GM12878 (cell line): ENCODE measurements around the gene MYO6. TPM values are rescaled to one million over a fixed set of nuclear protein-coding genes. Genes with fewer than 3 reads are reported as not detected.

ENCODE experiments used
- ATAC-seq: fragments of 200-7000 bp; cut with Tn5 transposase; 3 replicates; pipeline ENCODE4 v1.9.1; 2020; ENCODE audit warnings: mild to moderate bottlenecking, moderate library complexity
- BruUV-seq: library from RNA; stranded (reverse); fragments of 400-500 nt; replicated peaks from 2 replicates; lab custom pipeline; 2021; lab: Mats Ljungman, UMichigan
- CTCF ChIA-PET: fragments of 300-600 bp; sonication (Branson Sonifier 250); formaldehyde crosslinking; extraction: SDS; loops from one replicate; lab custom pipeline; 2021; ENCODE audit warnings: inconsistent platforms; lab: Yijun Ruan, JAX
- POLR2A ChIA-PET: fragments of 350-600 bp; formaldehyde crosslinking; extraction: SDS; loops from one replicate; lab custom pipeline; 2021; ENCODE audit warnings: inconsistent platforms; lab: Charles Lee
- RAD21 ChIA-PET: fragments of 300-600 bp; sonication (Branson Sonifier 250); formaldehyde crosslinking; loops from one replicate; lab custom pipeline; 2023; ENCODE audit warnings: antibody characterized with exemption; ENCODE audit not compliant: unreplicated experiment; lab: Charles Lee
- SMC1A ChIA-PET: fragments of 300-600 bp; sonication (Branson Sonifier 250); formaldehyde crosslinking; loops from one replicate; lab custom pipeline; 2023; ENCODE audit not compliant: unreplicated experiment, uncharacterized antibody; lab: Charles Lee
- DNase-seq: peaks from one replicate; pipeline ENCODE4 v3.0.0-alpha.2; 2011; ENCODE audit warnings: low read depth, low spot score
- FAIRE-seq: peaks from 3 replicates; lab custom pipeline; 2011; peaks lifted over from hg19 to GRCh38; lab: Jason Lieb, UNC
- H2AFZ ChIP-seq: 2 replicates; pipeline ENCODE4 v1.6.0; 2011; ENCODE audit warnings: low read depth, low read length, control low read depth; ENCODE audit not compliant: control insufficient read depth
- H3K27ac ChIP-seq: 2 replicates; pipeline ENCODE4 v1.5.1; 2011; ENCODE audit warnings: control low read depth; ENCODE audit not compliant: control insufficient read depth, insufficient read depth
- H3K27me3 ChIP-seq, 2 experiments: replicated peaks in 1 of 2; 2 replicates each; pipeline versions ENCODE4 v1.6.0 to v1.6.1; 2011; ENCODE audit warnings: low read length in 1 of 2; ENCODE audit not compliant: control insufficient read depth in 2 of 2, insufficient read depth in 2 of 2
- H3K36me3 ChIP-seq, 2 experiments: 2 replicates each; pipeline ENCODE4 v1.5.1; 2011; ENCODE audit warnings: low read length in 1 of 2; ENCODE audit not compliant: control insufficient read depth in 2 of 2, insufficient read depth in 2 of 2
- H3K4me1 ChIP-seq: 2 replicates; pipeline ENCODE4 v1.6.1; 2011; ENCODE audit warnings: mild to moderate bottlenecking, low read length, moderate library complexity, mixed read lengths; ENCODE audit not compliant: control insufficient read depth, insufficient read depth
- H3K4me2 ChIP-seq: 2 replicates; pipeline ENCODE4 v1.6.0; 2011; ENCODE audit warnings: control low read depth; ENCODE audit not compliant: control insufficient read depth, insufficient read depth
- H3K4me3 ChIP-seq: fragments of 200-600 bp; sonication (generic); 2 replicates; pipeline ENCODE4 v1.5.1; 2016
- H3K79me2 ChIP-seq: 2 replicates; pipeline ENCODE4 v1.6.0; 2011; ENCODE audit warnings: low read length; ENCODE audit not compliant: control insufficient read depth, insufficient read depth
- H3K9ac ChIP-seq: 2 replicates; pipeline ENCODE4 v1.8.0; 2011; ENCODE audit warnings: low read length, control low read depth, mixed read lengths; ENCODE audit not compliant: control insufficient read depth, insufficient read depth
- H3K9me3 ChIP-seq: replicated peaks from 3 replicates; pipeline ENCODE4 v1.5.1; 2011; ENCODE audit warnings: mild to moderate bottlenecking, low read length; ENCODE audit not compliant: control insufficient read depth, insufficient read depth
- H4K20me1 ChIP-seq: 2 replicates; pipeline ENCODE4 v1.6.0; 2011; ENCODE audit not compliant: control insufficient read depth, insufficient read depth
- BMI1 ChIP-seq: fragments of 450-650 bp; IDR thresholded peaks from 2 replicates; pipeline ENCODE4 v1.6.1; 2016; ENCODE audit warnings: mild to moderate bottlenecking, moderate library complexity, borderline replicate concordance
- CBX5 ChIP-seq: sonication (generic); IDR thresholded peaks from 2 replicates; pipeline ENCODE4 v1.6.1; 2016; ENCODE audit warnings: low read depth, moderate library complexity, mild to moderate bottlenecking, inconsistent platforms
- CREM ChIP-seq: IDR thresholded peaks from 2 replicates; pipeline ENCODE4 v1.6.1; 2014; ENCODE audit warnings: antibody characterized with exemption, low read depth
- IKZF2 ChIP-seq, 2 experiments: fragments of 450-650 bp; IDR thresholded peaks; 2 replicates each; pipeline ENCODE4 v1.6.1; 2017; ENCODE audit warnings: mild to moderate bottlenecking in 2 of 2, moderate library complexity in 2 of 2
- JUNB ChIP-seq: IDR thresholded peaks from 2 replicates; pipeline ENCODE4 v1.6.1; 2016; ENCODE audit warnings: antibody characterized with exemption, mild to moderate bottlenecking
- JUND ChIP-seq: IDR thresholded peaks from 2 replicates; pipeline ENCODE4 v1.6.1; 2012; ENCODE audit warnings: low read depth, mild to moderate bottlenecking, low read length, improper control_type of control experiment, moderate library complexity
- KDM1A ChIP-seq: fragments of 200-600 bp; sonication (generic); IDR thresholded peaks from 2 replicates; pipeline ENCODE4 v1.6.1; 2016; ENCODE audit warnings: borderline replicate concordance
- POU2F2 ChIP-seq: IDR thresholded peaks from 3 replicates; pipeline ENCODE4 v1.6.1; 2011; ENCODE audit warnings: low read depth, mild to moderate bottlenecking, low read length, borderline replicate concordance
- RCOR1 ChIP-seq: conservative IDR thresholded peaks from 2 replicates; pipeline ENCODE4 v1.6.1; 2012; ENCODE audit warnings: low read depth, low read length, improper control_type of control experiment
- RELA ChIP-seq: fragments of 450-650 bp; IDR thresholded peaks from 2 replicates; pipeline ENCODE4 v1.8.0; 2014; ENCODE audit warnings: borderline replicate concordance; ENCODE audit not compliant: partially characterized antibody
- SRF ChIP-seq, 2 experiments: IDR thresholded peaks; 2 replicates each; pipeline ENCODE4 v1.6.1; 2011; ENCODE audit warnings: low read depth in 2 of 2, low read length in 2 of 2, mild to moderate bottlenecking in 1 of 2, moderate library complexity in 1 of 2
- SUZ12 ChIP-seq: fragments of 200-600 bp; sonication (generic); IDR thresholded peaks from one replicate; pipeline ENCODE4 v1.6.1; 2018; ENCODE audit warnings: antibody characterized with exemption, mild to moderate bottlenecking; ENCODE audit not compliant: unreplicated experiment
- TARDBP ChIP-seq: IDR thresholded peaks from 2 replicates; pipeline ENCODE4 v1.6.1; 2016; ENCODE audit warnings: borderline replicate concordance
- YBX1 ChIP-seq: fragments of 450-650 bp; IDR thresholded peaks from 2 replicates; pipeline ENCODE4 v1.6.1; 2016; ENCODE audit warnings: antibody characterized with exemption
- WGBS: methylation state at CpG from one replicate; pipeline ENCODE4 v1.1.6; 2016; ENCODE audit warnings: low lambda C conversion rate; ENCODE audit not compliant: insufficient replicate concordance, insufficient coverage; ENCODE audit errors: missing lambda C conversion rate; 5-methylcytosine and 5-hydroxymethylcytosine counted together
- in situ Hi-C: fragments of 300-500 bp; cut with MboI; formaldehyde crosslinking; loops from 9 replicates; pipeline ENCODE4 v1.14.3; 2018; ENCODE audit warnings: mixed read lengths
- intact Hi-C: fragments of 100-400 bp; cut with micrococcal nuclease; formaldehyde crosslinking; loops from one replicate; pipeline ENCODE4 v1.14.2; 2022; ENCODE audit not compliant: unreplicated experiment
- polyA plus RNA-seq, 11 experiments: library from polyadenylated mRNA; depleted of rRNA in 4 of 11; unstranded in 6 of 11; stranded (reverse) in 5 of 11; fragments of >200 nt; fragmentation: Nextera tagmentation in 4 of 11; fragmentation: Illumina TruSeq in 1 of 11; extraction: Ambion mirVana in 4 of 11; extraction: Trizol in 1 of 11; gene quantifications; 1 replicate in 1 of 11; 2 replicates in 10 of 11; pipeline versions ENCODE4 v1.2.1 to v1.2.3, GENCODE V29; 2011 to 2016; ENCODE audit warnings: inconsistent platforms in 2 of 11, missing spikeins in 2 of 11, low read depth in 1 of 11
- total RNA-seq, 4 experiments: library from RNA; depleted of rRNA in 3 of 4; stranded (reverse); fragments of >200 nt in 3 of 4; fragmentation: Illumina TruSeq in 1 of 4; extraction: Trizol in 1 of 4; gene quantifications; 2 replicates each; pipeline versions ENCODE4 v1.2.1 to v1.2.3, GENCODE V29; 2013 to 2021

The MYO6 gene
- total and polyA plus RNA-seq, 10 of the 15 experiments (the other 5 are each of a cell fraction or from before 2014, with no cell fraction given), result 7.9 to 30.4 (median 16.8) TPM

GRCh38 chr6:75827163-75827562 is 78.1 kb downstream of the MYO6 start:
- Histone ChIP-seq H3K27me3 (no peaks in the 10 kb centered on the region), H3K4me1 (no peaks in the 10 kb centered on the region), H2AFZ (no peak overlapping the region), H3K9ac (no peak overlapping the region), H3K27ac (no peak overlapping the region), H3K36me3 (no peaks in the 10 kb centered on the region; a peak in 1 of 4 replicates), H3K79me2 (no peaks in the 10 kb centered on the region), H3K4me3 (no peak overlapping the region), H3K9me3 (no peaks in the 10 kb centered on the region), H3K4me2 (no peak overlapping the region), H4K20me1 (no peaks in the 10 kb centered on the region)
- intact Hi-C loops, result no loop called here
- RAD21 ChIA-PET, result no interaction called here
- WGBS, result 21% methylated on average over 1 of the region's 1 CpG
- POLR2A ChIA-PET, result no interaction called here
- no TSS peak for BruUV-seq
- CTCF ChIA-PET, result interaction anchor here (1.2 to 1.7 kb wide), 2 partner anchors 29 to 66 kb away, joined by 3 to 9 read pairs; no protein-coding TSS in a partner anchor
- DNase-seq (no peak), ATAC-seq (no peak), FAIRE-seq (no peak)
- SMC1A ChIA-PET, result interaction anchor here (1.3 kb wide), 1 partner anchor 169 kb away, joined by 3 read pairs; no protein-coding TSS in a partner anchor
- TF ChIP-seq JUNB, result no peak
- TF ChIP-seq SUZ12, result no peak
- no peak for TF ChIP-seq IKZF2 (IDR thresholded peaks at IDR 0.05)
- no peak for TF ChIP-seq JUND
- TF ChIP-seq CREM, result no peak
- no peak for TF ChIP-seq POU2F2
- no peak for TF ChIP-seq RCOR1
- TF ChIP-seq KDM1A, result no peak
- TF ChIP-seq RELA, result no peak
- no peak for TF ChIP-seq YBX1
- TF ChIP-seq TARDBP, result no peak
- no peak for TF ChIP-seq CBX5
- no peak for TF ChIP-seq BMI1
- no peak for TF ChIP-seq SRF (IDR thresholded peaks at IDR 0.05; ENCODE audit: low read depth in 2 of 2, low read length in 2 of 2)
- TF ChIP-seq, all 136 proteins: peak for 0
- in situ Hi-C loops, result no loop called here
